Astrocyte of the spinal cord (primary cell): ENCODE results near the gene SLC19A1.

ENCODE experiments used
- DNase-seq: peaks from one replicate; pipeline ENCODE4 v3.0.0; 2011; ENCODE audit warnings: low read depth, low spot score
- H3K4me3 ChIP-seq: 2 replicates; pipeline ENCODE4 v1.5.1; 2011; ENCODE audit warnings: low read depth, mild to moderate bottlenecking, low read length, moderate library complexity
- CTCF ChIP-seq: IDR thresholded peaks from 2 replicates; pipeline ENCODE4 v1.5.1; 2012; ENCODE audit warnings: low read depth, mild to moderate bottlenecking, low read length, inconsistent platforms
- in situ Hi-C: cut with HindIII; loops from 2 replicates; pipeline ENCODE4 v1.10.0; 2017; ENCODE audit warnings: low sequenced_read_pairs

The SLC19A1 gene

GRCh38 chr21:45471525-45472221 is 70.6 kb downstream of the SLC19A1 start:
- in situ Hi-C loops = no loop called here
- DNase-seq = peak; percentile 87
- no peak overlapping the region for H3K4me3 ChIP-seq
- no peak for TF ChIP-seq CTCF

- in situ Hi-C loops = no loop called here
- H3K4me3 ChIP-seq = no peak overlapping the region
- no peak for TF ChIP-seq CTCF
- peak; percentile 93 for DNase-seq
These were observed 71.3 kb downstream of the SLC19A1 start for GRCh38 chr21:45470773-45471524.

GRCh38 chr21:45470087-45470515 is 72.1 kb downstream of the SLC19A1 start:
- H3K4me3 ChIP-seq = no peak overlapping the region
- TF ChIP-seq CTCF = no peak
- in situ Hi-C loops = no loop called here
- DNase-seq = peak; percentile 53

GRCh38 chr21:45469273-45470086 is 72.8 kb downstream of the SLC19A1 start:
- in situ Hi-C loops = no loop called here
- no peak for DNase-seq
- no peak overlapping the region for H3K4me3 ChIP-seq

GRCh38 chr21:45468971-45469272 is 73.3 kb downstream of the SLC19A1 start:
- no peak for TF ChIP-seq CTCF
- H3K4me3 ChIP-seq = no peak overlapping the region
- DNase-seq = no peak
- in situ Hi-C loops = no loop called here

More at GRCh38 chr21:45469273-45470086, 72.8 kb downstream of the SLC19A1 start:
- no peak for TF ChIP-seq CTCF

GRCh38 chr21:45468051-45468970 is 73.9 kb downstream of the SLC19A1 start:
- no peak for DNase-seq
- no peak overlapping the region for H3K4me3 ChIP-seq
- no peak for TF ChIP-seq CTCF
- in situ Hi-C loops = no loop called here
